Transverse colon (tissue), 4 donors: Measurements from ENCODE around the gene PERM1. TPM values are rescaled to one million over a fixed set of nuclear protein-coding genes. Genes with fewer than 3 reads are reported as not detected.

Experiments
- DNase-seq: peaks from one replicate; pipeline ENCODE4 v3.0.0-alpha.2; 2019
- H3K27ac ChIP-seq, 4 donors: fragments of 200-600 bp; sonication (generic); 2 replicates each; pipeline ENCODE4 v1.5.1; 2016 to 2018; ENCODE audit warnings: inconsistent platforms in 4 of 4
- H3K27me3 ChIP-seq: fragments of 200-600 bp; sonication (generic); 2 replicates; pipeline ENCODE4 v1.5.1; 2017; ENCODE audit warnings: inconsistent platforms
- H3K36me3 ChIP-seq, 4 donors: fragments of 200-600 bp; sonication (generic); 2 replicates each; pipeline ENCODE4 v1.5.1; 2017 to 2019; ENCODE audit warnings: inconsistent platforms in 4 of 4
- H3K4me1 ChIP-seq, 4 donors: fragments of 200-600 bp; sonication (generic); 2 replicates each; pipeline ENCODE4 v1.5.1; 2017 to 2020; ENCODE audit warnings: inconsistent platforms in 4 of 4
- H3K4me3 ChIP-seq, 4 donors: fragments of 200-600 bp; sonication (generic); 1 replicate in 1 of 4; 2 replicates in 3 of 4; pipeline versions ENCODE4 v1.5.1 to v1.6.1; 2017 to 2019; ENCODE audit warnings: inconsistent platforms in 4 of 4
- H3K9me3 ChIP-seq, 2 donors: fragments of 200-600 bp; sonication (generic); 2 replicates each; pipeline ENCODE4 v1.5.1; 2017 to 2019; ENCODE audit warnings: inconsistent platforms in 2 of 2
- CTCF ChIP-seq, 5 experiments: fragments of 200-600 bp in 3 of 5; fragments of 450-650 bp in 2 of 5; sonication (generic) in 3 of 5; IDR thresholded peaks; 1 replicate in 2 of 5; 2 replicates in 3 of 5; pipeline ENCODE4 v1.5.1; 2016 to 2017; ENCODE audit warnings: antibody characterized with exemption in 5 of 5, inconsistent platforms in 3 of 5, mild to moderate bottlenecking in 2 of 5, moderate library complexity in 1 of 5
- EP300 ChIP-seq: sonication (generic); formaldehyde crosslinking; IDR thresholded peaks from one replicate; pipeline ENCODE4 v1.6.1; 2017; ENCODE audit warnings: antibody characterized with exemption, low read depth
- POLR2A ChIP-seq: fragments of 450-650 bp; IDR thresholded peaks from one replicate; pipeline ENCODE4 v1.6.1; 2016; ENCODE audit warnings: antibody characterized with exemption, mild to moderate bottlenecking, moderate library complexity
- POLR2AphosphoS5 ChIP-seq, 3 donors: sonication (generic); formaldehyde crosslinking; IDR thresholded peaks; one replicate each; pipeline ENCODE4 v1.6.1; 2016; ENCODE audit warnings: antibody characterized with exemption in 3 of 3
- WGBS, 2 donors: methylation state at CpG; one replicate each; pipeline ENCODE4 v1.1.5; 2018; ENCODE audit warnings: low coverage in 1 of 2; 5-methylcytosine and 5-hydroxymethylcytosine counted together
- in situ Hi-C, 4 donors: fragments of 200-750 bp; cut with MboI; loops; one replicate each; pipeline versions ENCODE4 v1.15.0 to v1.15.1; 2017; ENCODE audit warnings: low sequenced_read_pairs in 3 of 4, low pct_ligation_motif_present in 1 of 4, low pct_unique_long_range_greater_than_20kb in 1 of 4
- intact Hi-C: fragments of 100-400 bp; cut with DNase I; formaldehyde crosslinking; loops from one replicate; pipeline ENCODE4 v1.15.1; 2023; ENCODE audit warnings: low total_unique reads
- total RNA-seq, 4 donors: library from RNA; depleted of rRNA; stranded (reverse); fragments of >200 nt; gene quantifications; one replicate each; pipeline ENCODE4 v1.1.0, GENCODE V29; 2016

The PERM1 gene
- total RNA-seq, 4 donors from 2014 or later = 0.14 TPM; not detected in 3

- no peaks in the 10 kb centered on the region for H3K9me3 ChIP-seq
- peaks cover 35% of the 10 kb centered on the region for H3K27me3 ChIP-seq
- peak; percentile 85 for DNase-seq
- WGBS, 2 donors = 0% methylated on average over 17 of the region's 60 CpGs; no CpG with 5 or more reads in 1 of the 2 donors
- H3K27ac ChIP-seq = peak overlapping the region; percentile 72 to 78 (median 75)
- intact Hi-C loops = loop anchor here (5.0 kb wide), 1 partner anchor 55 kb away; no protein-coding TSS in a partner anchor
- TF ChIP-seq EP300 (no peak), POLR2A (no peak), CTCF (IDR thresholded peaks at IDR 0.05) (no peak), POLR2AphosphoS5 (IDR thresholded peaks at IDR 0.05) (peak; percentile 46 to 63 (median 62))
- no peaks in the 10 kb centered on the region for H3K36me3 ChIP-seq
- in situ Hi-C loops = no loop called here
- H3K4me3 ChIP-seq = peak overlapping the region; percentile 17 to 69 (median 52)
- peaks cover 12 to 16% (median 15%) of the 10 kb centered on the region in 4 donors for H3K4me1 ChIP-seq
Measured at GRCh38 chr1:966704-967300, 15.1 kb downstream of the PERM1 start.

- H3K9me3 ChIP-seq = no peaks in the 10 kb centered on the region
- H3K27me3 ChIP-seq = peaks cover 30% of the 10 kb centered on the region
- in situ Hi-C loops (no loop called here), intact Hi-C loops (loop anchor here (5.0 kb wide), 1 partner anchor 54 kb away; no protein-coding TSS in a partner anchor)
- TF ChIP-seq POLR2AphosphoS5 (IDR thresholded peaks at IDR 0.05) = no peak
- no peak for TF ChIP-seq CTCF (IDR thresholded peaks at IDR 0.05)
- TF ChIP-seq POLR2A = no peak
- TF ChIP-seq EP300 = no peak
- DNase-seq = peak; percentile 60
- H3K4me1 ChIP-seq = peaks cover 12 to 21% (median 17%) of the 10 kb centered on the region in 4 donors
- WGBS, 2 donors = 22% methylated on average over 20 of the region's 31 CpGs; no CpG with 5 or more reads in 1 of the 2 donors
- H3K36me3 ChIP-seq = no peaks in the 10 kb centered on the region
- H3K27ac ChIP-seq = peak within 1 kb of the TSS; percentile 72 to 78 (median 75)
- H3K4me3 ChIP-seq = peak within 1 kb of the TSS; percentile 17 to 69 (median 52)
Measured at GRCh38 chr1:966135-966703, 15.7 kb downstream of the PERM1 start, which contains the start of gene PLEKHN1. Gene PLEKHN1, plus strand, starts transcription at chr1:966482. Its CDS starts 50 bp downstream, at chr1:966532.

GRCh38 chr1:965526-966134 is 16.3 kb downstream of the PERM1 start:
- Histone ChIP-seq H3K4me3 (no peak overlapping the region), H3K9me3 (no peaks in the 10 kb centered on the region), H3K36me3 (no peaks in the 10 kb centered on the region), H3K27me3 (peaks cover 24% of the 10 kb centered on the region), H3K4me1 (peaks cover 12 to 23% (median 18%) of the 10 kb centered on the region in 4 donors), H3K27ac (peak overlapping the region in 2 of 4 donors; percentile 72 to 76)
- 81 to 85% methylated on average over 4 to 26 of the region's 26 CpGs for WGBS, 2 donors
- intact Hi-C loops (loop anchor here (5.0 kb wide), 1 partner anchor 53 kb away; no protein-coding TSS in a partner anchor), in situ Hi-C loops (no loop called here)
- DNase-seq = no peak
- TF ChIP-seq CTCF (IDR thresholded peaks at IDR 0.05) (no peak), POLR2AphosphoS5 (IDR thresholded peaks at IDR 0.05) (no peak), EP300 (no peak), POLR2A (no peak)
